ENCODE measurements around the gene LYPLA2.
A peak's percentile ranks its signal among the peaks of the same experiment; 100 is the strongest.
"Not testable (repeated sequence)": the region's sequence is repeated elsewhere in the genome, so short reads cannot be mapped to it uniquely, and the experiment has no call there.

LYPLA2 gene

GRCh38 chr1:23798662-23799142 is 7.8 kb downstream of the LYPLA2 start:
- no peak overlapping the region for H3K4me3 ChIP-seq (ENCODE audit: low read length)

GRCh38 chr1:23799255-23799569 is 8.3 kb downstream of the LYPLA2 start:
- TF ChIP-seq CTCF (conservative IDR thresholded peaks at IDR 0.05; ENCODE audit: low read length): no peak
- no peak for DNase-seq (ENCODE audit: low read depth)
- peak overlapping the region; percentile 91 for H3K4me3 ChIP-seq (ENCODE audit: low read length)

More at GRCh38 chr1:23798662-23799142, 7.8 kb downstream of the LYPLA2 start:
- no peak for DNase-seq (ENCODE audit: low read depth)
- TF ChIP-seq CTCF (conservative IDR thresholded peaks at IDR 0.05; ENCODE audit: low read length): no peak; the same call in 1 of the 2 replicates

- peak; percentile 37 for DNase-seq (ENCODE audit: low read depth)
- peak overlapping the region; percentile 91 for H3K4me3 ChIP-seq (ENCODE audit: low read length)
- TF ChIP-seq CTCF (conservative IDR thresholded peaks at IDR 0.05; ENCODE audit: low read length): no peak
Measured at GRCh38 chr1:23799570-23800399, 8.8 kb downstream of the LYPLA2 start.

- no peak for TF ChIP-seq CTCF (conservative IDR thresholded peaks at IDR 0.05; ENCODE audit: low read length)
Measured at GRCh38 chr1:23800400-23801337, 9.7 kb downstream of the LYPLA2 start, which contains the start of gene GALE. TSS of gene GALE (minus strand) at chr1:23800754. CDS start at chr1:23799007, 1,747 bp downstream.

GRCh38 chr1:23801338-23801748 is 10.4 kb downstream of the LYPLA2 start:
- DNase-seq (ENCODE audit: low read depth): no peak
- no peak for TF ChIP-seq CTCF (conservative IDR thresholded peaks at IDR 0.05; ENCODE audit: low read length)
- H3K4me3 ChIP-seq (ENCODE audit: low read length): peak overlapping the region; percentile 91

More at GRCh38 chr1:23800400-23801337, 9.7 kb downstream of the LYPLA2 start, which contains the start of gene GALE:
- peak; percentile 94 for DNase-seq (ENCODE audit: low read depth)
- peak within 1 kb of the TSS; percentile 91 for H3K4me3 ChIP-seq (ENCODE audit: low read length)

GRCh38 chr1:23801876-23802275 is 10.9 kb downstream of the LYPLA2 start:
- H3K4me3 ChIP-seq (ENCODE audit: low read length): no peak overlapping the region
- TF ChIP-seq CTCF (conservative IDR thresholded peaks at IDR 0.05; ENCODE audit: low read length): no peak
- no peak for DNase-seq (ENCODE audit: low read depth)

GRCh38 chr1:23802809-23803342 is 11.9 kb downstream of the LYPLA2 start:
- not testable (repeated sequence) for H3K4me3 ChIP-seq (ENCODE audit: low read length); DNase-seq (ENCODE audit: low read depth)
